Effector memory CD8-positive, alpha-beta T cell (primary cell): ENCODE results near the gene TTI1.
"Not testable (repeated sequence)": the region's sequence is repeated elsewhere in the genome, so short reads cannot be mapped to it uniquely, and the experiment has no call there.

ENCODE experiments used
- ATAC-seq: fragments of 150-1000 bp; cut with Tn5 transposase; replicated peaks from 2 replicates; pipeline ENCODE4 v1.10.0; 2021; ENCODE audit warnings: mild to moderate bottlenecking, moderate library complexity
- DNase-seq, 3 experiments: peaks; one replicate each; pipeline ENCODE4 v3.0.0; 2021
- H3K27ac Mint-ChIP-seq, 2 donors: one replicate each; pipeline ENCODE4 v1.8.0; 2022; ENCODE audit warnings: mild to moderate bottlenecking in 2 of 2, mixed read lengths in 2 of 2, moderate library complexity in 2 of 2
- H3K27me3 Mint-ChIP-seq, 2 donors: one replicate each; pipeline ENCODE4 v1.8.0; 2022; ENCODE audit warnings: mixed read lengths in 2 of 2
- H3K36me3 Mint-ChIP-seq: one replicate; pipeline ENCODE4 v1.8.0; 2022; ENCODE audit warnings: mild to moderate bottlenecking, moderate library complexity, mixed read lengths; ENCODE audit not compliant: insufficient read depth
- H3K4me1 Mint-ChIP-seq, 2 donors: one replicate each; pipeline ENCODE4 v1.8.0; 2022; ENCODE audit warnings: low read depth in 2 of 2, mixed read lengths in 2 of 2
- H3K4me3 Mint-ChIP-seq, 2 donors: one replicate each; pipeline ENCODE4 v1.8.0; 2022; ENCODE audit warnings: mild to moderate bottlenecking in 2 of 2, mixed read lengths in 2 of 2, moderate library complexity in 2 of 2
- H3K9me3 Mint-ChIP-seq, 2 donors: one replicate each; pipeline ENCODE4 v1.8.0; 2022; ENCODE audit warnings: mixed read lengths in 2 of 2

Gene TTI1

GRCh38 chr20:37972256-37973058 is 60.8 kb downstream of the TTI1 start:
- Mint-ChIP-seq H3K4me1 (no peaks in the 10 kb centered on the region), H3K36me3 (peaks cover 3% of the 10 kb centered on the region), H3K27me3 (peaks cover 7 to 11% of the 10 kb centered on the region in 2 donors), H3K4me3 (no peak overlapping the region), H3K27ac (no peak overlapping the region), H3K9me3 (peaks cover 4 to 11% of the 10 kb centered on the region in 2 donors)
- no peak for DNase-seq
- ATAC-seq = no peak

DNA sequence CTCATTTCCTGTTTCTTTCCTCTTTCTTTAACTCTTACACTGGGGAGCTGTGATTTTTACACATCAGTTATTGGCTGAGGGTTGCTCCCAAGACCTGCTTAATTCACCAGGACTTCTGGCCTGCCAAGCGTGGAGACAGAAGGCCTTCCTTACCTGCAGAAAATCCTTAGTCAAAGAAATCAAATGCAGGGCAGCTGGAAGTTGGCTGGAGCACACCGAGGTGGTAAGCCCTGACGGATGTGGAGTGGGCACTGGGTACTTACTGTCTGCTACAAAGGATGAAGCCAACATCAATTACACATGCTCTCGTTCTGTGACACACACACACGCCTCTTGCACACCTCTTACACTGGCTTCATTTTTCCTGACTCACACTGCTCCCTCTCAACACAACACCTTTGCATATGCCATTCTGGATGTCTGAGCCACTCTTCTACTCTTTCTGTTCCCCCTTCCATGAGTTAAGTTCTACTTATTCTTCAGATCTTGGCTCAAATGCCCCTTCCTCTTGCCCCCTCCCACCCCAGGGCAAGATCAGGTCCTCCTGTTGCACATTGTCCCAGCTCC is 61.6 kb downstream of the TTI1 start:
- H3K27ac Mint-ChIP-seq = no peak overlapping the region
- no peak for DNase-seq

DNA sequence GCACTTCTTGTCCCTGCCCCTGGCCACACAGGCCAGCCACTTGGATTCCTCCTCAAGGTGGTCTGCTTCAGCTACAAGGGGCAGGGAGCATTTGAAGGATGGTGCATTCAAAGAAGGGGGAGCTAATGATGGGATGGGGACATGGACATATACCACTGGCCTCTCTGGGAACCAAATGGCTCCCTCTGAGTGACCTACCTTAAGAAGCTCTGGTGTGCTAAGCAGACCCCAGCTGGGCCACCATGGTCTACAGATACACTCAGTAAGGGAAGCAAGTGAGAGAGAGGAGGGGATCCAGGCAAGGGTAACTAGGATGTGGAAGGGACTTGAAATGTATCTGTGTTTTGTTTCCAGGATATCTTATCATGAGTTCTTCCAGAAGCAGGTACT is 62.4 kb downstream of the TTI1 start:
- Mint-ChIP-seq H3K27ac (no peak overlapping the region), H3K4me3 (no peak overlapping the region), H3K27me3 (peaks cover 11 to 14% of the 10 kb centered on the region in 2 donors), H3K4me1 (no peaks in the 10 kb centered on the region), H3K36me3 (peaks cover 3% of the 10 kb centered on the region), H3K9me3 (peaks cover 7 to 19% of the 10 kb centered on the region in 2 donors)
- DNase-seq (no peak), ATAC-seq (no peak)

More for the DNA sequence above, 61.6 kb downstream of the TTI1 start:
- Mint-ChIP-seq H3K9me3 (peaks cover 4 to 11% of the 10 kb centered on the region in 2 donors), H3K4me1 (no peaks in the 10 kb centered on the region), H3K4me3 (no peak overlapping the region), H3K36me3 (peaks cover 3% of the 10 kb centered on the region), H3K27me3 (peaks cover 7 to 11% of the 10 kb centered on the region in 2 donors)
- no peak for ATAC-seq

DNA sequence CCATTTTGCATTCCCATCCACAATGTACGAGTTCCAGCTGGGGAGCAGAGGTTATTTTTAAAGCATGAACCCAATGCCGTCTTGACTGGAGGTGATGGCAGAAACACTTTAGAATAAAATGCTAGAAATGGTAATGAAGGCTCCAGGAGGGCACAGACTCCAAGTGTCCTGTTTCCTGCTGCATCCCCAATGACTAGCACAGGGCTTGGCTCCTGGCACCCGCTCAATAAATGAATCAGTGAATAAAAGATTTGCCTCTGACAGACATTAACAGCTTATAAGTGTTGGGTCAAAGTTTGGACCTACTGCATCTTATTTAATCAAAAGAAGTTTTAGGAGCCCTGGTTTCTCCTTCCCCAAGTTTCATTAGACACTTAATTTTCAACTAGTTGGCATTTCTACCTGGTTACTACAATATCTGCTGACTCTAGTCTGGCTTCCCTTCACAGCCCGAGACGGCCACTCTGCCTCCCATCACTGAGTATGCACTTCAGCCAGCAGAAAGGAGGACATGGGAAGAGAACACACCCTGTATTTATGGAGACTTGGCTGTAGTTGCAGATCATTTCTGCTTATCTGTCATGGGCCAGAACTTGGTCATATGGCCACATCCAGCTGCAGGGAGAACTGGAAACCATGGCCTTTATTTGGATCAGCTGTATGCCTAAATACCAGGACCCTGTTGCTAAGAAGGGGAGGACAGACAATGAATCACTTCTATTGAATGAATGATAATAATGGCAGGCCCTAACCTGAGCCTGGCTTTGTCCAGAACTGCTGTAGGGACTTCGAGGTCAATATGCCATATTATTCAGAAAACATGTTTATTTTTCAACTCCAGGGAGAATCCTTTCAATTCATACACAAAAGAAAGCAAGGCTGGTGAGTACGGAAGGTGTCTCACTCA is 63.1 kb downstream of the TTI1 start:
- ATAC-seq (no peak), DNase-seq (no peak)
- Mint-ChIP-seq H3K27me3 (peaks cover 11 to 14% of the 10 kb centered on the region in 2 donors), H3K4me3 (no peak overlapping the region), H3K27ac (no peak overlapping the region), H3K9me3 (peaks cover 7 to 19% of the 10 kb centered on the region in 2 donors), H3K4me1 (no peaks in the 10 kb centered on the region), H3K36me3 (peaks cover 3% of the 10 kb centered on the region)

- Mint-ChIP-seq H3K9me3 (peaks cover 9 to 19% of the 10 kb centered on the region in 2 donors), H3K27ac (peak overlapping the region in 1 of 2 donors; percentile 42), H3K27me3 (peaks cover 11 to 14% of the 10 kb centered on the region in 2 donors), H3K36me3 (peaks cover 3% of the 10 kb centered on the region), H3K4me3 (no peak overlapping the region), H3K4me1 (no peaks in the 10 kb centered on the region)
- ATAC-seq = no peak
- no peak for DNase-seq
Measured at GRCh38 chr20:37968841-37969401, 64.3 kb downstream of the TTI1 start.

DNA sequence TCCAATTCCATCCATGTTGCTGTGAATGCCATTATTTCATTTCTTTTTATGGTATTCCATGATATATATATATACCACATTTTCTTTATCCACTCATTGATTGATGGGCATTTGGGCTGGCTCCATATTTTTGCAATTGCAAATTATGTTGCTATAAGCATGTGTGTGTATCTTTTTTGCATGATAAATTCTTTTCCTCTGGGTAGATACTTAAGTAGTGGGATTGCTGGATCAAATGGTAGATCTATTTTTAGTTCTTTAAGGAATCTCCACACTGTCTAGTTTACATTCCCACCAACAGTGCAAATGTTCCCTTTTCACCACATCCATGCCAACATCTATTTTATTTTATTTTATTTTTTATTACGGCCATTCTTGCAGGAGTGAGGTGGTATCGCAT is 69.8 kb downstream of the TTI1 start:
- not testable (repeated sequence) for H3K27me3 Mint-ChIP-seq, H3K36me3 Mint-ChIP-seq, H3K4me3 Mint-ChIP-seq, DNase-seq, H3K27ac Mint-ChIP-seq, H3K4me1 Mint-ChIP-seq, ATAC-seq
- H3K9me3 Mint-ChIP-seq = peaks cover 6 to 12% of the 10 kb centered on the region in 2 donors

GRCh38 chr20:37961066-37961465 is 72.2 kb downstream of the TTI1 start:
- Mint-ChIP-seq H3K9me3 (peaks cover 2 to 3% of the 10 kb centered on the region in 2 donors), H3K36me3 (no peaks in the 10 kb centered on the region), H3K27ac (no peak overlapping the region), H3K4me1 (no peaks in the 10 kb centered on the region), H3K27me3 (peaks cover 6 to 14% of the 10 kb centered on the region in 2 donors), H3K4me3 (no peak overlapping the region)
- ATAC-seq (no peak), DNase-seq (no peak)

DNA sequence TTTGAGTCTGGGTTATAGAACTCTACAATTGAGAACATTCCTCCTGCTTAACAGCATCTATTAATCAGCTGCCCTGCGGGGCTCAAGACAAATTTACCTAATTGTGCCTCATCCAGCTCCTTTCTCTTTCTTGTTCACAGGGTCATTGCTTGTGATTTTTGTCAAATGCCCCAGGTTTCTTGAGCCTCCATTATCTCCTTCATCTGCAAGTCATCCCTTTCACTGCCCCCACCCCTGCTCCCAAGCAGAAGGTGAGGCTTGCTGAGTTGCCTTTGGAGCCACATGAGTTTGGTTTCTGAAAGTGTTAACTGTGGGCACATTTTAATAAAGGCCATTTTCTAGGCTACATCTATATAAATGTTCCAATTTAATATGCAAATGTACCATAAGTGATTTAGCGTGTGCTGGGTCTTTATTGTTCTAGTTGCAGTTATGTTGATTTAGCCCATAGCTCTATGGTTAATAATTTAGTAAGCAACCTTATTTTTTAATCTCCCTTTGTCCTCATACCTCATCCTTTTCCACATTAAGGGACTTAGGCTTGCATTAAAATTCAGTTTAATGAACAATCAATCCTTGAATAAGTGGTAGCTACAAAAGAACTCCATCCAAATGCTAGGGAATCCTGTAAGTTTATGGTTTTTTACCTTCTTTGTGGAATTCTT is 74.3 kb downstream of the TTI1 start:
- no peak overlapping the region for H3K4me3 Mint-ChIP-seq
- peaks cover 0 to 2% of the 10 kb centered on the region in 2 donors for H3K9me3 Mint-ChIP-seq
- ATAC-seq = no peak
- H3K36me3 Mint-ChIP-seq = no peaks in the 10 kb centered on the region
- peaks cover 5 to 14% of the 10 kb centered on the region in 2 donors for H3K27me3 Mint-ChIP-seq
- DNase-seq = no peak
- H3K4me1 Mint-ChIP-seq = no peaks in the 10 kb centered on the region
- no peak overlapping the region for H3K27ac Mint-ChIP-seq

DNA sequence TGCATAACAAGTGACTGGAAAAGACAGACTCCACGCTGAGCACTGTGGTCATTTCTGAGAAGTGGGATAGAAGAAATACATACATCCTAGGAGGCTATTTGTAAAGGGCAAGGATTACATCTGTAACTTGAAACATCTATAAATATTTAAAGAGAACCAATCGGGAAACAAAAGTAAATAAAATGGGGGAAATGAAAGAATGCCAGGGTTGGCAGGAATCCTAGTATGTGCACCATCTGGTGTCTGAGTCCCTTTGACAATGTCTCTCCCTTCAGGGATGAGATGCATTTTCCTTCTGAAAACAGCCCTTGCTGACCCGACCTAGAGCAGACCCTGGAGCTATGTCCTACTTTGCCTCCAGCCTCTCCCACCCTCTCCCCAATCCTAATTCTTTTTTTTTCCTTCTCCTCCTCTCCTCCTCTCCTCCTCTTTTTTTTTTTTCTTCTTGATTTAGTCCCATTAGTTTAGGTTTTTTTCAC is 77.1 kb downstream of the TTI1 start:
- ATAC-seq (no peak), DNase-seq (no peak)
- no peaks in the 10 kb centered on the region for H3K4me1 Mint-ChIP-seq

GRCh38 chr20:37955511-37955910 is 77.7 kb downstream of the TTI1 start:
- Mint-ChIP-seq H3K4me1 (no peaks in the 10 kb centered on the region), H3K36me3 (no peaks in the 10 kb centered on the region), H3K4me3 (no peak overlapping the region), H3K27ac (no peak overlapping the region), H3K27me3 (peaks cover 5 to 14% of the 10 kb centered on the region in 2 donors), H3K9me3 (no peaks in the 10 kb centered on the region)
- ATAC-seq = no peak
- no peak for DNase-seq

More for the DNA sequence above, 77.1 kb downstream of the TTI1 start:
- Mint-ChIP-seq H3K36me3 (no peaks in the 10 kb centered on the region), H3K9me3 (no peaks in the 10 kb centered on the region), H3K27ac (no peak overlapping the region), H3K27me3 (peaks cover 5 to 14% of the 10 kb centered on the region in 2 donors), H3K4me3 (no peak overlapping the region)

DNA sequence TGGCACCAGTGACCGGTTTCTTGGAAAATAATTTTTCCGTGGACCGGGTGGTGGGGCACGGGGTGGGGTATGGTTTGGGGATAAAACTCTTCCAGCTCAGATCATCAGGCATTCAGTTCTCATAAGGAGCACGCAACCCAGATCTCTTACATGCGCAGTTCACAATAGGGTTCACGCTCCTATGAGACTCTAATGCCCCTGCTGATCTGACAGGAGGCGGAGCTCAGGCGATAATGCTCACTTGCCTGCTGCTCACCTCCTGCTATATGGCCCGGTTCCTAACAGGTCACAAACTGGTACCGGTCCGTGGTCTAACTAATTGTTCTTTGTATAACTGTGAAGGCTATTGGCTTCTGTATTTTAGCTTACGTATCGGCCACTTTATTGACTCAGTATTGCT is 78.6 kb downstream of the TTI1 start:
- Mint-ChIP-seq H3K36me3 (no peaks in the 10 kb centered on the region), H3K4me1 (no peaks in the 10 kb centered on the region), H3K27me3 (peaks cover 5 to 14% of the 10 kb centered on the region in 2 donors), H3K27ac (no peak overlapping the region), H3K4me3 (no peak overlapping the region), H3K9me3 (no peaks in the 10 kb centered on the region)
- DNase-seq (no peak), ATAC-seq (no peak)

DNA sequence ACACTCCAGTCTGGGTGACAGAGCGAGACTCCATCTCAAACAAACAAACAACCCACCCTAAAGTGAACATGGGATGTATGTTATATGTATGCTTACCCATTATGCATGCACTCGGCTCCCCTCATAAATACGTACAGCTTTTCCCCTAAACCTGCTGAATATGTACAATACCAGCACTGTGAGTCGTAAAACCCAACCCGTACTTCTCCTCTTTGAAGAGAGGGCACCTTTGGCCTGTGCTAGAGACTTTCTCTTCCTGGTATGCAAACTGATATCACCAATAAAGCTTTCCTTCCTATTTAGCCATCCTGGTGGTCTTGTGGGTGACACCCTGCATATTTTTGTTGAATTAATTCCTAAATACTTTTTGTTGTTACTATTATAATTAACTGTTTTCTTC is 79.1 kb downstream of the TTI1 start:
- Mint-ChIP-seq H3K36me3 (no peaks in the 10 kb centered on the region), H3K4me3 (no peak overlapping the region), H3K9me3 (no peaks in the 10 kb centered on the region), H3K27me3 (peaks cover 5 to 14% of the 10 kb centered on the region in 2 donors), H3K27ac (no peak overlapping the region), H3K4me1 (no peaks in the 10 kb centered on the region)
- ATAC-seq = no peak
- DNase-seq = no peak
